ENCODE results near the gene KIF16B.

GRCh38 chr20:16283307-16283706 is 289.9 kb downstream of the KIF16B start:
- TF ChIP-seq CTCF (IDR thresholded peaks at IDR 0.05) (no peak), ZFX (IDR thresholded peaks at IDR 0.05; ENCODE audit: borderline replicate concordance) (no peak)
